ENCODE data around the gene SSU72. TPM values are rescaled to one million over a fixed set of nuclear protein-coding genes. Genes with fewer than 3 reads are reported as not detected.

The SSU72 gene
- total RNA-seq, 4 donors from 2014 or later: 78.7 to 134 (median 112) TPM

- H3K9me3 ChIP-seq: no peaks in the 10 kb centered on the region
- no peak for DNase-seq (ENCODE audit: extremely low spot score)
- H3K27ac ChIP-seq (replicated peaks in 1 of 4): no peak overlapping the region
- TF ChIP-seq POLR2A (IDR thresholded peaks at IDR 0.05; ENCODE audit: low read depth): no peak
- no peak for TF ChIP-seq POLR2AphosphoS5 (IDR thresholded peaks at IDR 0.05)
- TF ChIP-seq CTCF (IDR thresholded peaks at IDR 0.05): no peak
- no peak for TF ChIP-seq EP300 (IDR thresholded peaks at IDR 0.05)
- H3K4me3 ChIP-seq: no peak overlapping the region
- intact Hi-C loops (cut with DNase I): no loop called here
- 57% methylated on average over 12 of the region's 21 CpGs for WGBS
- H3K4me1 ChIP-seq: peaks cover 7 to 25% (median 12%) of the 10 kb centered on the region in 4 donors
- no peaks in the 10 kb centered on the region for H3K27me3 ChIP-seq
- peaks cover 4 to 58% (median 42%) of the 10 kb centered on the region in 4 donors for H3K36me3 ChIP-seq
These were observed 47.5 kb upstream of the SSU72 start for GRCh38 chr1:1622010-1622787.

- Histone ChIP-seq H3K27me3 (no peaks in the 10 kb centered on the region), H3K4me3 (no peak overlapping the region), H3K27ac (replicated peaks in 1 of 4) (no peak overlapping the region), H3K9me3 (no peaks in the 10 kb centered on the region), H3K36me3 (peaks cover 4 to 52% (median 35%) of the 10 kb centered on the region in 4 donors), H3K4me1 (peaks cover 15 to 33% (median 20%) of the 10 kb centered on the region in 4 donors)
- intact Hi-C loops (cut with DNase I): no loop called here
- no peak for DNase-seq (ENCODE audit: extremely low spot score)
- no peak for TF ChIP-seq EP300 (IDR thresholded peaks at IDR 0.05)
- TF ChIP-seq POLR2A (IDR thresholded peaks at IDR 0.05; ENCODE audit: low read depth): no peak
- no peak for TF ChIP-seq CTCF (IDR thresholded peaks at IDR 0.05)
- 78% methylated on average over 13 of the region's 31 CpGs for WGBS
These were observed 46.7 kb upstream of the SSU72 start for GRCh38 chr1:1621173-1622009.

- Histone ChIP-seq H3K27me3 (no peaks in the 10 kb centered on the region), H3K4me3 (no peak overlapping the region), H3K36me3 (peaks cover 4 to 45% (median 32%) of the 10 kb centered on the region in 4 donors), H3K9me3 (no peaks in the 10 kb centered on the region), H3K27ac (replicated peaks in 1 of 4) (no peak overlapping the region), H3K4me1 (peaks cover 18 to 36% (median 21%) of the 10 kb centered on the region in 4 donors)
- DNase-seq (ENCODE audit: extremely low spot score): no peak
- TF ChIP-seq POLR2AphosphoS5 (IDR thresholded peaks at IDR 0.05) (no peak), CTCF (IDR thresholded peaks at IDR 0.05) (no peak), POLR2A (IDR thresholded peaks at IDR 0.05; ENCODE audit: low read depth) (no peak), EP300 (IDR thresholded peaks at IDR 0.05) (no peak)
- intact Hi-C loops (cut with DNase I): no loop called here
- 84% methylated on average over 14 of the region's 16 CpGs for WGBS
These were observed 45.9 kb upstream of the SSU72 start for GRCh38 chr1:1620433-1621139.

- no peak for TF ChIP-seq POLR2A (IDR thresholded peaks at IDR 0.05; ENCODE audit: low read depth)
- TF ChIP-seq CTCF (IDR thresholded peaks at IDR 0.05): no peak
- no peak for TF ChIP-seq POLR2AphosphoS5 (IDR thresholded peaks at IDR 0.05)
- no peak for TF ChIP-seq EP300 (IDR thresholded peaks at IDR 0.05)
- no peak overlapping the region for H3K27ac ChIP-seq (replicated peaks in 1 of 4)
- H3K4me1 ChIP-seq: peaks cover 18 to 37% (median 20%) of the 10 kb centered on the region in 4 donors
- H3K9me3 ChIP-seq: no peaks in the 10 kb centered on the region
- 75% methylated on average over 7 of the region's 14 CpGs for WGBS
- intact Hi-C loops (cut with DNase I): no loop called here
- no peaks in the 10 kb centered on the region for H3K27me3 ChIP-seq
- H3K4me3 ChIP-seq: no peak overlapping the region
- DNase-seq (ENCODE audit: extremely low spot score): no peak
- H3K36me3 ChIP-seq: peaks cover 4 to 38% (median 29%) of the 10 kb centered on the region in 4 donors
These were observed 45.3 kb upstream of the SSU72 start for GRCh38 chr1:1619917-1620361.

All from esophagus muscularis mucosa (tissue), 4 donors.